SK-N-SH (cell line): Measurements from ENCODE around the gene ARHGAP6.

Source experiments
- EZH2phosphoT487 ChIP-seq: fragments of 200-600 bp; sonication (generic); IDR thresholded peaks from 2 replicates; pipeline ENCODE4 v1.6.1; 2017; ENCODE audit warnings: low read depth, mixed run types, mild to moderate bottlenecking, antibody characterized with exemption, moderate library complexity, borderline replicate concordance
- FOXM1 ChIP-seq: IDR thresholded peaks from 2 replicates; pipeline ENCODE4 v1.4.0; 2012; ENCODE audit warnings: low read depth, mild to moderate bottlenecking
- GATA2 ChIP-seq: sonication (generic); formaldehyde crosslinking; IDR thresholded peaks from 2 replicates; pipeline ENCODE4 v1.5.0; 2020; ENCODE audit warnings: mild to moderate bottlenecking, missing genetic modification reagents
- NFIC ChIP-seq: IDR thresholded peaks from 2 replicates; pipeline ENCODE4 v1.4.0; 2012; ENCODE audit warnings: borderline replicate concordance
- NRF1 ChIP-seq: IDR thresholded peaks from 2 replicates; pipeline ENCODE4 v1.6.1; 2012; ENCODE audit warnings: low read depth, mild to moderate bottlenecking, low read length
- POLR2AphosphoS5 ChIP-seq: IDR thresholded peaks from 2 replicates; pipeline ENCODE4 v1.6.1; 2012; ENCODE audit warnings: low read depth, low read length
- RFX5 ChIP-seq: IDR thresholded peaks from 2 replicates; pipeline ENCODE4 v1.6.1; 2012; ENCODE audit warnings: mild to moderate bottlenecking, improper control_type of control experiment, low read length
- SMC3 ChIP-seq: IDR thresholded peaks from 2 replicates; pipeline ENCODE4 v1.6.1; 2012; ENCODE audit warnings: low read depth, low read length, improper control_type of control experiment
- TAF1 ChIP-seq: IDR thresholded peaks from 2 replicates; pipeline ENCODE4 v1.6.1; 2012; ENCODE audit warnings: low read depth, mild to moderate bottlenecking, low read length, moderate library complexity, borderline replicate concordance
- YY1 ChIP-seq: IDR thresholded peaks from 2 replicates; pipeline ENCODE4 v1.4.0; 2012; ENCODE audit warnings: low read depth, mild to moderate bottlenecking
- TF ChIP-seq, protein P1 (sequence below): fragments of 200-600 bp; sonication (generic); IDR thresholded peaks from 2 replicates; pipeline ENCODE4 v1.6.1; 2017; ENCODE audit warnings: antibody characterized with exemption, mild to moderate bottlenecking, moderate library complexity
- TF ChIP-seq, protein P2 (sequence below): IDR thresholded peaks from 2 replicates; pipeline ENCODE4 v1.4.0; 2012; ENCODE audit warnings: low read depth, borderline replicate concordance
- TF ChIP-seq, protein P3 (sequence below): fragments of 150-350 bp; IDR thresholded peaks from 2 replicates; pipeline ENCODE4 v1.6.1; 2016; ENCODE audit warnings: mild to moderate bottlenecking, low read depth, low read length
- TF ChIP-seq, protein P4 (sequence below): IDR thresholded peaks from 2 replicates; pipeline ENCODE4 v1.4.0; 2012; ENCODE audit warnings: low read depth

DNA sequence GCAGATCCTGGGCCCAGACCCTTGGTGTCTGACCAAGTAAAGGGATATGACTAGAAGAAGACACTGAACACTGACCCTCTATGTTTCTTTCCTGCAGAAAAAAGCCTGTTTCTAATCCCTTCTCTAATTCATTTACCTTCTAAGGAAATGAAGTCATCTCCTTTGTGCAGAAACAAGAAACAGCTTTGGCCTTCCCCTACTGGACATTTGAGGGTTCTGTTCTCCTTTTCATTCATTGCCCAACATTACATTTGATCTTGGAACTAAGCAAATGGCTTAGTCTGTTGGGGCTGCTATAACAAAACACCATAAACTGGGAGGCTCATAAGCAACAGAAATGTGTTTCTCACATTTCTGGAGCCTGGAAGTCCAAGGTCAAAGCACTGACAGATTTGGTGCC, 534.6 kb downstream of the ARHGAP6 start:
- TF ChIP-seq TAF1 (no peak), RFX5 (no peak), NFIC (no peak), EZH2phosphoT487 (no peak), NRF1 (no peak), YY1 (no peak), SMC3 (no peak), GATA2 (CRISPR knock-in tag) (no peak), POLR2AphosphoS5 (no peak), FOXM1 (no peak)
- TF ChIP-seq, protein P1, sequence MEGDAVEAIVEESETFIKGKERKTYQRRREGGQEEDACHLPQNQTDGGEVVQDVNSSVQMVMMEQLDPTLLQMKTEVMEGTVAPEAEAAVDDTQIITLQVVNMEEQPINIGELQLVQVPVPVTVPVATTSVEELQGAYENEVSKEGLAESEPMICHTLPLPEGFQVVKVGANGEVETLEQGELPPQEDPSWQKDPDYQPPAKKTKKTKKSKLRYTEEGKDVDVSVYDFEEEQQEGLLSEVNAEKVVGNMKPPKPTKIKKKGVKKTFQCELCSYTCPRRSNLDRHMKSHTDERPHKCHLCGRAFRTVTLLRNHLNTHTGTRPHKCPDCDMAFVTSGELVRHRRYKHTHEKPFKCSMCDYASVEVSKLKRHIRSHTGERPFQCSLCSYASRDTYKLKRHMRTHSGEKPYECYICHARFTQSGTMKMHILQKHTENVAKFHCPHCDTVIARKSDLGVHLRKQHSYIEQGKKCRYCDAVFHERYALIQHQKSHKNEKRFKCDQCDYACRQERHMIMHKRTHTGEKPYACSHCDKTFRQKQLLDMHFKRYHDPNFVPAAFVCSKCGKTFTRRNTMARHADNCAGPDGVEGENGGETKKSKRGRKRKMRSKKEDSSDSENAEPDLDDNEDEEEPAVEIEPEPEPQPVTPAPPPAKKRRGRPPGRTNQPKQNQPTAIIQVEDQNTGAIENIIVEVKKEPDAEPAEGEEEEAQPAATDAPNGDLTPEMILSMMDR: no peak
- TF ChIP-seq, protein P2, sequence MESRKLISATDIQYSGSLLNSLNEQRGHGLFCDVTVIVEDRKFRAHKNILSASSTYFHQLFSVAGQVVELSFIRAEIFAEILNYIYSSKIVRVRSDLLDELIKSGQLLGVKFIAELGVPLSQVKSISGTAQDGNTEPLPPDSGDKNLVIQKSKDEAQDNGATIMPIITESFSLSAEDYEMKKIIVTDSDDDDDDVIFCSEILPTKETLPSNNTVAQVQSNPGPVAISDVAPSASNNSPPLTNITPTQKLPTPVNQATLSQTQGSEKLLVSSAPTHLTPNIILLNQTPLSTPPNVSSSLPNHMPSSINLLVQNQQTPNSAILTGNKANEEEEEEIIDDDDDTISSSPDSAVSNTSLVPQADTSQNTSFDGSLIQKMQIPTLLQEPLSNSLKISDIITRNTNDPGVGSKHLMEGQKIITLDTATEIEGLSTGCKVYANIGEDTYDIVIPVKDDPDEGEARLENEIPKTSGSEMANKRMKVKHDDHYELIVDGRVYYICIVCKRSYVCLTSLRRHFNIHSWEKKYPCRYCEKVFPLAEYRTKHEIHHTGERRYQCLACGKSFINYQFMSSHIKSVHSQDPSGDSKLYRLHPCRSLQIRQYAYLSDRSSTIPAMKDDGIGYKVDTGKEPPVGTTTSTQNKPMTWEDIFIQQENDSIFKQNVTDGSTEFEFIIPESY: no peak
- TF ChIP-seq, protein P3, sequence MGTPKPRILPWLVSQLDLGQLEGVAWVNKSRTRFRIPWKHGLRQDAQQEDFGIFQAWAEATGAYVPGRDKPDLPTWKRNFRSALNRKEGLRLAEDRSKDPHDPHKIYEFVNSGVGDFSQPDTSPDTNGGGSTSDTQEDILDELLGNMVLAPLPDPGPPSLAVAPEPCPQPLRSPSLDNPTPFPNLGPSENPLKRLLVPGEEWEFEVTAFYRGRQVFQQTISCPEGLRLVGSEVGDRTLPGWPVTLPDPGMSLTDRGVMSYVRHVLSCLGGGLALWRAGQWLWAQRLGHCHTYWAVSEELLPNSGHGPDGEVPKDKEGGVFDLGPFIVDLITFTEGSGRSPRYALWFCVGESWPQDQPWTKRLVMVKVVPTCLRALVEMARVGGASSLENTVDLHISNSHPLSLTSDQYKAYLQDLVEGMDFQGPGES: no peak
- TF ChIP-seq, protein P4, sequence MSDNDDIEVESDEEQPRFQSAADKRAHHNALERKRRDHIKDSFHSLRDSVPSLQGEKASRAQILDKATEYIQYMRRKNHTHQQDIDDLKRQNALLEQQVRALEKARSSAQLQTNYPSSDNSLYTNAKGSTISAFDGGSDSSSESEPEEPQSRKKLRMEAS: no peak
